Measurements from ENCODE around the gene GALNT9.
A peak's percentile ranks its signal among the peaks of the same experiment; 100 is the strongest.

Gene GALNT9

DNA sequence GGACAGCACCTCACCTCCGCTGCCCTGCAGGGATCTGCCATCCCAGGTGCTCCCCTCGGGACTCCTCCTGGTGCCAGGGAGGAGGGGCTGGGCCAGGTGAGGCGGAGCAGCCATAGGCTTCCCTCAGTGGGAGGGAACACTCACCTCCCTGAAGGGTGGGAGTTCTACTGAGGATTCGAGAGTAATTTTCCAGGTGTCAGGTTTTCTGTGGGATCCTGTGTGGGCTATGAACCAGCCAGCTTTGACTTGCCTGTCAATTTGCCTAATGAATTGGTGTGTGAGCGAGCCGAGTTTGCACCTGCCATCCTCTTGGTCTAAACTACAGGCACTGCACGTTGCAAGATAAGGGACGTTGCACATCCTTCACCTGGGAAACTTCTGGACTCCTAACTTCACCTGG is 134.8 kb downstream of the GALNT9 start:
- no peak for DNase-seq

DNA sequence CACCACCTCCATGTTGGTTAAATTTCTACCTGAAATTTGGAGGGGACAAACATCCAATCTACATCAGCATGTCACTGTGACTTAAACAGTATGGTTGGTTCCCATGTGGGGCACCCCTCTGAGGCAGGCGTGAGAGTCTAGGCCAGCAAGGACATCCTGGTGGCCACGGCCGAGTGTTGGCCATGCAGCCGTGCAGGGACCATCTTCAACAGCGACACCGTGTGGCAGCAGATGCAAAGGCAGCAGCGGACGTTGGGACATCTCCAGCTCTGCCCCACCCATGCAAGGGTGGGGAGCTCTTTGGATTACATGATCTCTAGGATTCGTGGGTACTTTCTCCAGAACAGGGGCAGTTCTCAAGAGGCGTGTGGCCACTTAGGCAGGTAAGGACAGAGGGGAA is 135.3 kb downstream of the GALNT9 start:
- no peak for DNase-seq

DNA sequence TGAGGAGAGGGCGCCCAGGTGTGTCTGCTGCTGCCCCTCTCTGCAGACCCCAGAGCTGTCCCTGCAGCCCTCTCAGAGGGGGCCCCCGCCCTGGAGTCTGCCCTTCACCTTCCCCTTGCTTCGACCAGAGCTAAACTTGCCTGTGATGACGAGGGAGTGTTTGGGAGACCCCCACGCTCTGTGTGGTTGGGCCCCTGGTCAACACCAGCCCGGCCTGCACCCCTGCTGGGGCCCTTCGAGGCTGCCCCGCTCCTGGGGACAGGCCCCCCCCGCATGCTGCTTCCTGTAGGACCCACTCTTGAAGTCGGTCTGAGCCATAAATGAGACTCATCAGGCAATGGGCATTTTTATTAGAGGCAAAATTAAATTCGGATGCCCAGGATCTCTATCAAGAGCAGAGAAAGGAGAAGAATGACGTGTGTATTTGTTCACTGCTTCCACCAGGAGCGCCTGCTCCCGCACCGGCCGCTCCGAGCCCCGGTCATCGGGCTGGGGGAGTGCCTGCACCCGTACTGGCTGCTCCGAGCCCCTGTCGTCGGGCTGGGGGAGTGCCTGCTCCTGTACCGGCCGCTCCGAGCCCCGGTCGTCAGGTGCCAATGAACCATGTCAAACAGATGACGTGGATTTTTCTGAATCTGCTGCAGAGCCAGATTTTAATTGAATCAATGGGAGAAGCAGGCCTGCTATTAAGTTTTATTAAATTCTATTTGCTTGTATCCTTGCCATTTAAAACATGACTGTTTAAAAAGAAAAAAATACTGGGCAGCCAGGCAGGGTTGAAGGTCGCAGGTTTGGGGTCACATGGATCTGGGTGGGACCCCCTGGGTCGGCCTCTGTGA is 137.5 kb downstream of the GALNT9 start:
- no peak for DNase-seq

DNA sequence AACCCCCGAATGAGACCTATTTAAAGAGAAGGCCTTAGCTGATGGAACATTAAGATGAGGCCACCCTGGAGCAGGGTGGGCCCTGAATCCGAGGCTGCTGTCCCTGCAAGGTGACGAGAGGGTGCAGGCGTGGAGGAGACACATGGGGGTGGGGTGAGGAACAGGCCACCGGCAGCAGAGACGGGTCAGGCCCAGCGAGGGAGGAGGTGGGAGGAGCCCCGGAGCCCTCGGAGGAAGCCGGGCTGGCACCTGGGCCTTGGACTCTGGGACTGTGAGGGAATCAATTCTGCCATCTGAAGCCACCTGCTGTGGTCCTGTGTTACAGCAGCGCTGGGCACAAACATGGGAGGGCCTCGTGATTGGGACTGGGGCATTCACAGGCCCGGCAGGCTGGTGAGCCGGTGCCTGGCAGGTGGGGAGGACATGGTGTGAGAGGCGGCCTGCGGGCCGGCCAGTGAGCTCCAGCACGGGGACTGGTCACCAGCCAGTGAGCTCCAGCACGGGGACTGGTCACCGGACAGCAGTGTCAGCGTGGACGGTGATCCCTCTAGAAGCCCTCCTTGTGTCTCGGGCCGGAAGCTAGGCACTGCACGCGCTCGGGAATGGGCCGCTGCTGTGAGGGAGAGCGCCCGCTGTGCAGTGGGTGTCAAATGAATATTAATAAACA is 138.4 kb downstream of the GALNT9 start:
- DNase-seq, result no peak

DNA sequence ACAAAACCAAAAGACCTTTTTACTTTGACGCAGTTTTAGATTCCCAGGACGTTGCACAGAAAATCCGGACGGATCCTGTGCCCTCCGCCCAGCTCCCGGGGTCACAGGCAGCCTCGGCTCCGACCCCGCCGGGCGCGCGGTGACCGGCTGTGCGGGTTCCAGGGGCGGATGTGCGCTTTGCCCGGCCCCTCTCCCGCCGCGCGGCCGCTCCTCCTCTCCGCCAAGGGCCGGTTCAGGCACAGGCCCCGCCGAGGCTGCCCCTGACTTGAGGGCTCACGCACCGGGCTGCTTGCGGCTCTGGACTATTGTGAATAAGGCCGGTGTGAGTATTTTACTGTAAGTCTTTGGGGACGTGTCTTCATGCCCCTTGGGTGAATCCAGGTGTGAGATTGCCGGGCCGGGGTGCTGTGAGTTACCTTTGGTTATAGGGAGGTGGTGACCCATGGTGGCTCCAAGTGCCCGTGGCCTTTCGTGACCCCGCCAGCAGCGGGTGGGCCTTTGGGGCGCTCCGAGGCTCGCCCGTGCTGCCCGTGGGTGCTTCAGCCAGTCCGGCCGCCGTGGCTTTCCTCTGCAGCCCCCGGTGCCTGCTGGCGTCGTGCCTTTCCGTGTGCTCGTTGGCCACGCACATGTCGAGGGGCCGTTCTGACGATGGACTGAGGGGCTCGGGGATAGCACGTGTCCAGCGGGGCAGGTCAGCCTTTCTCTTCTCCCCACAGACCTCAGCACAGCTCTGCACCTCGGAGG is 139.2 kb downstream of the GALNT9 start:
- no peak for DNase-seq

DNA sequence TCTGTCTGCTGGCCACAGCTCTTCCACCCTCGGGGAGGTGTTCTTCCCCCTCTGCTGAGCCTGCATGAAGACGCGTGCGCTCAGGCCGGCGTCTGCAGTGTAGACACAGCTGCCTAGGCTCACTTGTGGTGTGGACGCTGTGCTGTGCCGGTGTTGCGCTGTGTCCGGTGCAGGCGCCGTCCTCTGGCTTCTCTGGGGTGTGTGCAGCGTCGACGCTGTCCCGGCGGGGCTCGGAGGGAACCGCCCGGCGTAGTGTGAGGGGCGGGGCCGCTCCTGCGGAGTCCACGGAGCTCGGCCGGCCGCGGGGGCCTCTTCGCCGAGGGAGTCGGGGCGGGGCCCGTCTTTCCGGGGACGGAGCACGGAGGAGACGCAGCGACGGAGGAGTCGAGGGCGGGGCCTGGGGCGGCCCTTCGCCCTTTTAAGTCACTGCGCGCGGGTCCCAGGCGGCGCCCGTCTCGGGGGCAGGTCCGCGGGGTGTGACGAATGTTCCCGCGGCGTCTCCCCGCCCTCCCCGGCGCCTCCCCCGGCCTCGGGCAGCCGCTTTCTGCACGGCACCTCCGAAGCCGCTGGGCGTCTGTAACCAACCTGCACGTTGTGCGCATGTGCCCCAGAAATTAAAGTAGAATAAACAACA is 139.9 kb downstream of the GALNT9 start:
- DNase-seq, result peak; percentile 90 to 94 (median 92)

DNA sequence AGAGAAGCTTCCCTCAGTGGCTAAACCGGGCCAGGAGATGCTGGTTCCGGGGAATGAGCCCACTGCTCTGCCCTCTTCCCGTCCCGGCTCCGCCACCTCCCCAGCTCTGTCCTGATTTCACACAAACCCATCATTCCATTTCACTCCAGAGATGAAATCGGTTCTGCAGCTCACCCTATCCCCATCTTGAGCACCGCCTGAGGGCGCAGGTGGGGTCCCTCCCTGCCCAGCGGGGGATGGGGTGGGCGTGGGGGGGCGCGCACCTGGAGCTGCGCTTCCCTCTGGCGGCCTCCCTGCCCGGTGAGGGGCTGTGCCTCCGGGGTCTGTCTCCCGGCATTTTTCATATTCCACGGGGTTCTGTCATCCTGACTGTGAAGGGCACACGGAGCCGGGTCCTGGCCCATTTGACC is 140.5 kb downstream of the GALNT9 start:
- DNase-seq, result peak in 3 of 6 experiments; percentile 26 to 56 (median 38)

DNA sequence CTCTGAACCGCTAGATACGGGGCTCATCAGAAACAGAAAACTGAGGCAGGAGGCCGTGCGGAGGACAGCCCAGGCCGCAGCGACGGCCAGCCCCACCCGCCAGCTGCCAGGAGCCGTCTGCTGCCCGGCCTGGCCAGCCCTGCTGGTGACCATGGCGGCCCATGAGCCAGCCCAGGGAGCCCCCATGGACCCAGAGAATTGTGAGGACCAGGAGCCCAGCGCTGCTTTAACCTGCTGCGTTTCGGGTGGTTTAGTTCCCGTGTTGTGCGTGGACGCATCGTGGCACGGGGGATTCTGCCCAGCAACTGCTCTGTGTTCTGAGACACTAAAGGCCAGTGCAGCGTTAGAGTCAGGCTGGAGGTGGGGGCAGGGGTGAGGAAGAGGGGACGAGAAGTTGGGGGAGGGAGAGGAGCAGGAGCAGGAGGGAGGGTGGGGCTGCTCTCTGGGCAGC is 140.9 kb downstream of the GALNT9 start:
- peak in 1 of 6 experiments; percentile 43 for DNase-seq

DNA sequence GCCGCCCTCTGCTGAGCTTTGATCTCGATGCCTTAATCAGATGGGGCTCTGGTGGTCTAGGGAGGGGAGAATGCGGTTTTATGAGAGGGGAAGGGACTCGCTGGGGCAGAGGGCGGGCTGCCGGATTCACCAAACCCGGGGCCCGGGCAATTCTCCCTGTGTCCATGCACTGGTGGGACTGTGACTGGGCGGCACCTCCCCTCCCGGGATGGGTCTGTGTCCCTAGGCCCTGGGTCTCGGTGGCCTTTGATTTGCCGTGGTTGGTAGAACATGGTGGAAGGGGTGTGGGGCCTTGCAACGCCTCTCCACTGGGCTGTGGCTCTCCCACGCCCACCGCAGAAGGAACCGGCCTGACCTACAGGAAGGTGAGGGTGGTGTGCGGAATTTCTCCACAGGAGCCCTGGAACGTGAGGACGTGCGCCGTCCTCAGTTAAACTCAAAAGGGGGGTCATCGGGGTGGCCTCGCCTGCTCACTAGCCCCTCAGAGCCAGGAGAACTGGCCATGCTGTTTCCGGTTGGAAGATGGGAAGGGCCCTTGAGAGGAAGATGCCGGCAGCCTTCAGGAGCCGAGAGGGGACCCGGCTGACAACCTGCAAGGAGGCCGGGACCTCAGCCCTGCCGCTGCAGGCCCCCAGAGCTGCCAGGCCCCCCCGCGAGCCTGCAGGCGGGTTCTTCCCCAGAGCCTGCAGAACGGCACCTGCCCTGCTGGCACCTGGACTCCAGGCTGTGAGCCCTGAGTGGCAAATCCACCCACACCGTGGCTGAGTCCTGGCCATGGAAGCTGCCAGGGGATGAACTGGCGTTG is 141.5 kb downstream of the GALNT9 start:
- DNase-seq, result peak in 1 of 6 experiments; percentile 34

DNA sequence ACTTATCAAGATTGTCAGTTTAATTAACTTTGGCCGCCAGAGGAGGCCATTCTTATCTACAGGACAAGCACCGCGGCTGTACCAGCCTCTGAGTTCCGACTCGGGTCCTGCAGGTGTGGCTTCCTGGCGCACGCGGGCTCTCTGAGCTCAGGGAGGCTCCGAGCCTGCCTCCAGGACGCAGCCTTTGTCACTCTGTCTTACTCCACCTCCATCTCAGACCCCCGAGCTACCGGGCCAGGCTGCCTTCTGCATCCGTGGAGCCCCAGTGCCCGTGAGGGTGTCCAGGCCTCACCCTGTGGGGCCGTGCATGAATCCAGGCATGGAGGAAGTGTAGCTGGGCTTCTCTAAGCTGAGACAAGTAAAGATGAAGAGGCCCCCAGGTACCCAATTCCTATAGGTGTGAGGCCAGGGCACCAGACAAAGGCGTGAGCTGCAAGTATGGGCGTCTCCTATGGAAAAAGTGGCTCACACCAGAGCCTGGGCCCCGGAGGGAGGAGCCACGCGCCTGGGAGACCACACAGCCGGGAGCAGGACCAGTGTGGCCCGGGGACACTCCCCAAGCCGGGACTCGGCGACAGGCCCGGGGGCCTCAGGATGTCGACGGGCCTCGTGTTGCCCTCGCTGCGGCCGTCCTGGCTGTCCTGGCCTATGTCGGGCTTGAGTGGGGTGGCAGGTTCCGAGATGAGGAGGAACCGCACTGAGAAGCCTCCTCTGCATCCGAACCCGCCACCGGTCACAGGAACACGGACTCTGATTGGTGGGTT is 142.3 kb downstream of the GALNT9 start:
- DNase-seq, result peak in 2 of 6 experiments; percentile 46 to 49

DNA sequence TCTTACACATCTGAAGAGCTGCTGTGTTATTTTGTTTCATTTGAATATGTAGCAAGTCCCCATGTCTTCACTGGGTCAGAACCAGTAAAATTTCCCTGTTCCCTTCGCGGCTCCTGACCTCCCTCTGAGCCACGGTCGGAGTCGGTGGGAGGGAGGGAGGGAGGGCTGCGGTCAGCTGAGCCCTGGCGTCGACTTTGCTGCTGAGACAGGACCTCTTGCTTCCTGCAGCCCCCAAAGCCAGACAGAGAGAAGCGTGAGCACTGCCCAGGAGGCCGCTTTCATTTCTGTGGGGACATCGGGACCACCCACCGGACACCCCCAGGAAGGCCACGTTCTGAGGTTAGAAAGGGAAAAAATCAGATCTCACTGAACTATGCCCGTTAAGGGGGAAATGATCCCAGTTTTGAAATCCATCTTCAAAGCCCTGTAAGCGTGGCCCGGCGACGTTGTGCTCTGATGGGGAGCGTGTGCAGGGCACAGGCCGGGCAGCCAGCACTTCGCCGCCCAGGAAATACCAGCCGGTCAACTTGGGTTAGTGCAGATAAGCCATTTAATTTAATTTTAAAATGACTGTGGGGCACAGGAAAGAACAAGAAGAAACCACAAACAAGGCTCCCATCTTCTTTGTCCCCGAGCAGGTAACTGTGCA is 143.1 kb downstream of the GALNT9 start:
- peak in 1 of 6 experiments; percentile 50 for DNase-seq

DNA sequence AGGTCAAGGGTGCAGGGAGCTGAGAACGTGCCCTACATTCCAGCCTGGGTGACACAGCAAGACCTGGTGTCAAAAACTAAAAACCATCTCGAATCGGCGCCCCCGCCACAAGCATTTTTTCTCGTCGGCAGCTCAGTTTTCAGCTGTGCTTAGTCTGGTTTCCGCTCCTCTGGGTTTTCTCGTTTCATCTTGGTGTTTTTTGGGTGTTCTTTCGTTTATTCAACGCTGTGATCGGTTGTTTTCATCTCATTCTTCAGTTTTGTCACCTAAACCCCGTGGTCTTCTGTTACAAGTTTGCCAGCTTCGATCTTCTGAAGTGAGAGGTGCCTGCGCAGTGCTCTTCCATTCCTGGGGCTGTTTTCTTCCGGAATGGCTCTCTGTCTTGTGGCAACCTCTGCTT is 143.7 kb downstream of the GALNT9 start:
- peak; percentile 39 to 88 (median 74) for DNase-seq

DNA sequence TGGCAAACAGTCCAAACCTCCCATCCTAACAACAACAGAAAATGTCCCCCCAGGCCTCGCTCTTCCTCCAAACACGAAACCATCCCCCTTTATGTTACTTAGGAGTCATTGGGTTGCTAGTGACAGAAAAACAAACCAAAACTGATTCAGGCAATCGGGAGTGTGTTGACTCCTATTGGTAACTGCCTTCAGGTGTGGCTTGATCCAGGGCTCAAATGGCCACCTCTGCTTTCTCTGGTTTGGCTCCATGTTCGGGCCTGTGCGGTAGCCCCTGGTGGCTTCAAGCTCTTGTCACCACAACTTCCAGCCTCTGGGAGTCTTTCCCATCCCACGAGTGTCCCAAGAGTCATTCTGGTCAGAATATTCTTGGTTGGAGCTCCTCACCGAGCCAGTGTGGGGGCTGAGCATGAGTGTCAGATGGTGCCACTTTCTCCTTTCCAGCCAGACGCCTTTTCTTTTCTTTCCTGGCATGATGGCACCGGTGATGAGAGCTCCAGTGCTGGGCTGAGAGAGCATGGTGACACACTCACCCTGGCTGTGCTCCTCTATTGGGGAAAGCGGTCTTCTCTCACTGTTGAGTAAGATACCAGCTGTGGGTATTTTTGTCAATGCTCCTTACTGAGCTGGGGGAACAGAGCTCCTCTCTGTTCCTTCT is 146.6 kb downstream of the GALNT9 start:
- DNase-seq, result no peak

DNA sequence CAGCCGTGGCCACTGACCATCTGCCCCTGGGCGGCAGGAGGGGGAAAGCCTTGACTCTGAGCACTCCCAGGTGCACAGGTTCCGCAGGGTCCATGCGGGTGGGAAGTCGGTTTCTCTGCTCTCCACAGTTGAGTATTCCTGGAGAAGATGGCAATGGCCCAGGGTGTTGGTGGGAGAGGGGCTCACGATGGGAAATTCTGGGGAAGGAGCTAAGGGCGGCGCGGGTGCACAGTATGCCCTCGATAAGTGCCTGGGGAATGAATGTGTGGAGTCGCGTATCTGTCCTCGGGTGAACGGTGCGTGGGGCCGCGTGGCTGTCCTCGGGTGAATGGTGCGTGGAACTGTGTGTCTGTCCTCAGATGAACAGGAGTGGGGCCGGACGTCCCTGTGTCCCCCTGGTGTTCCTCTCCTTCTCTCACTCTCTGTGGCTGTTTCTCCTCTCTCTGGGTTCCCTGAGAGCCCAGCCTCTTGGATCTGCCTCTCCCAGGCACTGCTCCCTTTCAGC is 147.1 kb downstream of the GALNT9 start:
- DNase-seq, result no peak

DNA sequence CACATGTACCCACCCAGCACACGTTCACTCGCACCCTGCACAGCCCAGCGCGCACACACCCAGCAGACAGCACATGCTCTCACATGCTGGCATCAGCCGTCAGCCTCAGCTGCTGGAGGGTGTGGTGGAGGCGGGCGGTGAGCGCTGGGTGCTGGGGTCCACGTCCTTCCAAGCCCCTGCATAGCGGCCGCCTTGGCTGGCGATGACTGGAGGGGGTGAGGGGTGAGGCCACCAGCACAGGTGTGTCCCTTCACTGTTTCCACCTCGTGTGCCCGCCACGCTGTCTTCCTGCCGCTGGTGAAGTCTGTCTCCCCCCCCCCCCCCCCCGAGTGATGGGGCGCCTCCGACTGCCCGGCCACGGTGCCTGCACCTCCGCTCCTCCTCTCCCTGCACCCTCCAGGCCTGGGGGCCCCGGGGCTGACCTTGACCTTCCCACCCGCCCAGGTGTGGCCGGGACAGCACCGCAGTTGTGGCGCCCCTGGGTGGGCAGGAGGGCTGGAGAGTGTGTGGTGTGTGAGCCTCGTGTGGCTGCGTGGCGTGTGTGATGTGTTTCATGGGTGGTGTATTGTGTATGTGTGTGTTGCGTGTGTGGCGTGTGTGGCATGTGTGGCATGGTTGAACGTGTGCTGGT is 147.7 kb downstream of the GALNT9 start:
- DNase-seq, result no peak

DNA sequence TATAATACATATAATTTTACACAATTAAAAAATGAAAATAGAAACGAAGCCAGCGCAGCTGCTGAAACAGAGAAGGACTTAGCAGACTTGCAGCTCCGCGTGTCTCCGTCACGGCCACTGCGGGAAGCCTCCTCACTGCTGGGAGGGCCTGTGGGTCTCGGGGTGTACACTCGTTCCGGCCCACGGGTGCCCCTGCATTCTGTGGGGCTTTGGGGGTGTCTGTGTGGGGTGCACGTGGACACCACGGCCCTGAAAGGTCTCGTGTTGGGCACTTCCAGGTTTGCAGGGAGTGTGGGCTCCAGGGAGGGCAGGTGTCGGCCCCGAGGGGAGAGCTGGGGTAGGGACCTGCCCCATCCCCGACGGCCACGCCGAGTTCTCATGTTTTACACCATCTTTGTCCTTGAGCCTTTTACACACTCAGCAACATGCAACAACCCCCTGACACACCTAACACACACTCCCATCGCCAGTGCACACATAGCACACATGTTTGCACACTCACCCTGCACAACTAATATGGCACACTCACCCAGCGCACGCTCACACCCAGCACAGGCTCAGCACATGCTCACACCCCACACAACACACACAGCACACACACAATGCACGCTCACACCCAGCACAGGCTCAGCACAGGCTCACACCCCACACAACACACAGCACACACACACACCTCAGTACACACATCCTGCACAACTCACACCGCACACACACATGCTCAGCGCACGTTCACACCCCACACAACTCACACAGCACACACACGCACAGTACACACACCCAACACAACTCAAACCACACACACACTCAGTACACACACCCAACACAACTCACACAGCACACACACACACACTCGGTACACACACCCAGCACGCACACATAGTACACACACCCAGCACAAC is 148.5 kb downstream of the GALNT9 start:
- no peak for DNase-seq

DNA sequence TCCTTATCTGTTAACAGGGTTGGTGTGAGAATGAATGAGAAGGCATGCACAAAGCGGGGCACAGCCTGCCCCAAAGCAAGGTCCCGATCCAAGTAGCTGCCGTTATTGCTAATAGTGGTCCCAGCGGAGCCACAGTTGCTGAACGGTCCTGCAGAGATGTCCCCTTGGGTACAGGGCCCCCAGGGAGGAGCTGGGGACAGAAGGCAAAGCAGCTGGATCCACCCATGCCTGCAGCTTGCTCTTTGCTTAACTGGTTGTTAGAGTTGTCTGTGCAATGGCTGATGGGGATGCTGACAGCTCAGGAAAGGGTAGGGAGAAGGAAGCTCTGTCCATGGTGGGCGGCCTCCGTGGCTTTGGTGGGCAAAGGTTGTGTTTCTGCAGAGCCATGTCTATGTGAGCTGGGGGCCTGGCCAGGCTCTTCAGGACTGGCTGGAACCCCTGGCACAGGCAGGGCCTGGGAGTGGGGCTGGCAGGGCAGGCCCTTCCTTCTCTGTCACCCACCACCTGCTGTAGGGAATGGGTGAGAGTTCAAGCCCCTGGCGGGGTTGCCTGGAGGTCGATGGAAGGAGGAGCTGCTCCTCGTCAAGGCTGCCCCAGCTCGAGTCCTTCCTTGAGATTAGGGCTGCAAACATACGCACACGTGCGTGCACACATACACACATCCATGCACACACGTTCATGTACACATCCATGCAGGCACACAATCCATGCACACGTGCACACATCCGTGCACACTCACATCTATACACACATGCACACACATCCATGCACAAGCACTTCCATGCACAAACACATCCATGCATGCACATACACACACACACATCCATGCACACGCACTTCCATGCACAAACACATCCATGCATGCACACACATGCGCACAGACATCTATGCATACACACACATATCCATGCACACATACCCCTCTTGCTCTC is 149.7 kb downstream of the GALNT9 start:
- no peak for DNase-seq
